Lung (tissue), 12 donors: ENCODE measurements around the gene ZBTB42. TPM values are rescaled to one million over a fixed set of nuclear protein-coding genes. Genes with fewer than 3 reads are reported as not detected.

ENCODE experiments used
- ATAC-seq: fragments of 200-7000 bp; cut with Tn5 transposase; one replicate; pipeline ENCODE4 v1.9.1; 2020; ENCODE audit warnings: moderate number of reproducible peaks; ENCODE audit not compliant: insufficient read depth, low FRiP score
- DNase-seq, 3 donors: peaks; one replicate each; pipeline ENCODE4 v3.0.0-alpha.2; 2013 to 2017
- H3K27ac ChIP-seq, 2 donors: one replicate each; pipeline ENCODE4 v1.5.1; 2013; ENCODE audit warnings: mild to moderate bottlenecking in 2 of 2, moderate library complexity in 2 of 2, control low read depth in 1 of 2, inconsistent platforms in 1 of 2, low read depth in 1 of 2, low read length in 1 of 2
- H3K27me3 ChIP-seq, 3 donors: one replicate each; pipeline ENCODE4 v1.5.1; 2013; ENCODE audit warnings: low read length in 2 of 3; ENCODE audit not compliant: control insufficient read depth in 3 of 3, insufficient read depth in 3 of 3
- H3K36me3 ChIP-seq, 4 donors: one replicate each; pipeline ENCODE4 v1.5.1; 2013; ENCODE audit warnings: low read length in 4 of 4, mild to moderate bottlenecking in 1 of 4, moderate library complexity in 1 of 4; ENCODE audit not compliant: control insufficient read depth in 4 of 4, insufficient read depth in 4 of 4
- H3K4me1 ChIP-seq, 5 donors: one replicate each; pipeline ENCODE4 v1.5.1; 2013; ENCODE audit warnings: low read length in 5 of 5, mild to moderate bottlenecking in 2 of 5, moderate library complexity in 1 of 5; ENCODE audit not compliant: control insufficient read depth in 5 of 5, insufficient read depth in 5 of 5
- H3K4me3 ChIP-seq: one replicate; pipeline ENCODE4 v1.5.1; 2013; ENCODE audit warnings: mild to moderate bottlenecking, control low read depth, moderate library complexity
- H3K9ac ChIP-seq, 2 donors: one replicate each; pipeline ENCODE4 v1.5.1; 2013; ENCODE audit warnings: low read length in 2 of 2, control low read depth in 1 of 2; ENCODE audit not compliant: insufficient read depth in 1 of 2
- H3K9me3 ChIP-seq, 4 donors: one replicate each; pipeline ENCODE4 v1.5.1; 2013; ENCODE audit warnings: low read length in 3 of 4, mild to moderate bottlenecking in 1 of 4, moderate library complexity in 1 of 4; ENCODE audit not compliant: control insufficient read depth in 4 of 4, insufficient read depth in 3 of 4
- WGBS, 2 donors: extraction: QIAGEN DNeasy Blood & Tissue Kit; methylation state at CpG; one replicate each; pipeline ENCODE4 v1.1.7; 2013; 5-methylcytosine and 5-hydroxymethylcytosine counted together
- polyA plus RNA-seq, 2 donors: library from polyadenylated mRNA; stranded (reverse); fragments of 200-250 nt; gene quantifications; one replicate each; pipeline ENCODE4 v1.2.1, GENCODE V29; 2013
- total RNA-seq, 2 donors: library from RNA; depleted of rRNA in 1 of 2; stranded (reverse); fragments of >200 nt in 1 of 2; gene quantifications; one replicate each; pipeline ENCODE4 v1.2.1, GENCODE V29; 2014 to 2021
- TF ChIP-seq, protein P1 (sequence below): IDR thresholded peaks from 2 replicates; pipeline ENCODE4 v1.5.1; 2012; ENCODE audit warnings: mild to moderate bottlenecking; ENCODE audit errors: control extremely low read depth, extremely low read depth
- donor health status: control.
- donor health status: control.
- donor health status: Bipolar disorder and iron deficiency.
- donor health status: healthy.
- donor health status: DM: yes; HTN: yes; CAD: no.

The ZBTB42 gene
- total and polyA plus RNA-seq, 4 donors: 10.2 to 18.6 (median 11.7) TPM

DNA sequence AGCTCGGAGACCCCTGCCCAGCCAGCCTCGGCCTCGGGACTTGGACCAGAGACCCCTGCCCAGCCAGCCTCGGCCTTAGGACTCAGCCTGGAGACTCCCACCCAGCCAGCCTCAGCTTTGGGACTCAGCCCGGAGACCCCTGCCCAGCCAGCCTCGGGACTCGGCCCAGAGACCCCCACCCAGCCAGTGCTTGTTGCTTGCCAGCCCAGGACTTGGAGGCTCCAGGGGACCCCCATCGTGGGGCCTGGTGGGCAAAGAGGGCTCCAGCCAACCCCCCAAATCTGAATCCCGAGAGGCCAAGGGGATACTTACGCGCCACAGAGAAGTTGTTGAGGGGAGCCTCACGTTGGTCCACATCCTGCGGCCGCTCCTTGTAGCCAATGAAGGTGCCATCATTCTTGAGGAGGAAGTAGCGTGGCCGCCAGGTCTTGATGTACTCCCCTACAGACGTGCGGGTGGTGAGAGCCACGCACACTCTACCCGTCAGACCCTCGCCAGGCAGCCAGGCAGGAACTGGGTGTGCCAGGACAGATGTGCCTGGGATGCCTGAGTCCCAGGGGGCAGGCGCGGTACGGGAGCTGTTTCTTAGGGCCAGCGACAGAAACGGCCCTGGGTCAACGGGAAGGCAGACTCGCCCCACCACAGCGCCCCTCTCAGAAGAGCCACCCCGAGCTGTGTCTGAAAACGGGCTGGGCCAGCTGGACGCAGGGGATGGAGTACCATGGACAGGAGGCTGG, 21.0 kb upstream of the ZBTB42 start:
- WGBS, 2 donors: 94% methylated on average over 32 of the region's 32 CpGs
- Histone ChIP-seq H3K9ac (no peak overlapping the region), H3K9me3 (no peaks in the 10 kb centered on the region), H3K27ac (no peak overlapping the region), H3K27me3 (no peaks in the 10 kb centered on the region), H3K4me1 (peaks cover 0 to 24% (median 3%) of the 10 kb centered on the region in 5 donors), H3K4me3 (no peak overlapping the region), H3K36me3 (peaks cover 0 to 68% (median 9%) of the 10 kb centered on the region in 4 donors)
- ATAC-seq (no peak), DNase-seq (no peak)
- TF ChIP-seq, protein P1, sequence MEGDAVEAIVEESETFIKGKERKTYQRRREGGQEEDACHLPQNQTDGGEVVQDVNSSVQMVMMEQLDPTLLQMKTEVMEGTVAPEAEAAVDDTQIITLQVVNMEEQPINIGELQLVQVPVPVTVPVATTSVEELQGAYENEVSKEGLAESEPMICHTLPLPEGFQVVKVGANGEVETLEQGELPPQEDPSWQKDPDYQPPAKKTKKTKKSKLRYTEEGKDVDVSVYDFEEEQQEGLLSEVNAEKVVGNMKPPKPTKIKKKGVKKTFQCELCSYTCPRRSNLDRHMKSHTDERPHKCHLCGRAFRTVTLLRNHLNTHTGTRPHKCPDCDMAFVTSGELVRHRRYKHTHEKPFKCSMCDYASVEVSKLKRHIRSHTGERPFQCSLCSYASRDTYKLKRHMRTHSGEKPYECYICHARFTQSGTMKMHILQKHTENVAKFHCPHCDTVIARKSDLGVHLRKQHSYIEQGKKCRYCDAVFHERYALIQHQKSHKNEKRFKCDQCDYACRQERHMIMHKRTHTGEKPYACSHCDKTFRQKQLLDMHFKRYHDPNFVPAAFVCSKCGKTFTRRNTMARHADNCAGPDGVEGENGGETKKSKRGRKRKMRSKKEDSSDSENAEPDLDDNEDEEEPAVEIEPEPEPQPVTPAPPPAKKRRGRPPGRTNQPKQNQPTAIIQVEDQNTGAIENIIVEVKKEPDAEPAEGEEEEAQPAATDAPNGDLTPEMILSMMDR: no peak

DNA sequence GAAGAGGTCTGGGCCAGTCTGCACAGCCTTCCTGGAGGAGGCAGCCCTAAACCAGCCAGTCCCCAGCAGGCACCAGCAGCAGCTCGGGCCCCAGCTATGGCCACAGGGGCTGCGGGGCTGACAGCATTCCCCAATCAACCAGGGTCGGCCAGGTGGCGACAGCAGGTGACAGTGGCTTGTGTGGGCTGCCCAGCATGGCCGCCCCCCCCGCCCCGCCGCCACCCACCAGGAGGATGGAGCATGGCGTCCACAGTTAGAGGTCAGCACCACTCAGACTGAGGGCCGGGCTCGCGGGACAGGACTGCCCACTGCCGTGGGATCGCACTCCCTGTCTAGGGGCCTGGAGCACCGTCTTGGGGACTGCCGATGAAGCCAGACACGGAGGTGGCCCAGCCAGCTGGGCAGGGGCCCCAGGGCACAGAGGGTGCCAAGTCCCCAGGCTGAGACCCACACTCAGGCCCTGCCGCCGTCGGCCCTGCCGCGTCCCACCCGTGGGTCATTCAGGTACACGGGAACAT, 20.3 kb upstream of the ZBTB42 start:
- Histone ChIP-seq H3K27me3 (no peaks in the 10 kb centered on the region), H3K4me1 (peaks cover 0 to 27% (median 6%) of the 10 kb centered on the region in 5 donors), H3K36me3 (peaks cover 0 to 61% (median 7%) of the 10 kb centered on the region in 4 donors), H3K9ac (no peak overlapping the region), H3K9me3 (no peaks in the 10 kb centered on the region), H3K4me3 (no peak overlapping the region), H3K27ac (no peak overlapping the region)
- 93 to 94% methylated on average over 19 to 24 of the region's 24 CpGs for WGBS, 2 donors
- ATAC-seq (no peak), DNase-seq (no peak)
- TF ChIP-seq, protein P1: no peak

DNA sequence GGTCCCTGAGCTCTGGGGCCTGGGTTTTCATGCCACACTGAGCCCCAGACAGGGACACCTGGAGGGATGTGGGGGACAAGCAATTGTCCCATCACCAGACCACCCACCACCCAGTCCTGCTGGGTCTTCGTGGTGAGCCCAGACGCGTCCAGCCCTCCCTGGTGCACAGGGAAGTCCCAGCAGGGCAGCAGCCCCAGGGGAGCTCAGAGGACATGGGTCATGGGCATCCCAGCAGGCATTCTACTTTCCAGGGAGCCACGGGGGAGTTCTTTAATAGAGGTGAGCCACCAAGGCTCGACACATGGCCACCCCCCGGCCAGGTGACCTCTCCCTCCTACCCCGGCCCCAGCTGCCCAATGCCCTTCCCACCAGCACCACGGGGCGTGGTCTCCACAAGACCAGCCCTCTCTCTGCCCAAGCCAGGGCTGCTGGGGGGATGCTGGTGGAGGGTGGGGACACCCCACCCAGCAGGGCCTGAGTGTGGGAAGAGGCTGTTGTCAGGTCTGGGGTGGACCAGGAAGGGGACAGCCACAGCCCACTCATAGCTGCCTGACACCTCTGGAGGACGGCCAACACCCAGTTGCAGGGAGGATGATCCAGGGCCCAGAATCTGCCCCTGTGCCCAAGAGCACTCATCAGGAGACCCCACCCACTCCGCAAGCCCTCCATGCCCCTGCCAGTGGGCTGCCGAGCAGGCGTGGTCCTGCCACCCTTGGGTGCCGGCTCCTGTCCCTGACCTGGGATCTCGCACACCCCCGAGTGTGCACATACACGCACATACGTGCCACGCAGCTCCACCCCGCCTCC, 19.4 kb upstream of the ZBTB42 start:
- Histone ChIP-seq H3K9ac (no peak overlapping the region), H3K36me3 (peaks cover 0 to 59% (median 5%) of the 10 kb centered on the region in 4 donors), H3K4me1 (peaks cover 0 to 27% (median 12%) of the 10 kb centered on the region in 5 donors), H3K27ac (no peak overlapping the region), H3K9me3 (no peaks in the 10 kb centered on the region), H3K27me3 (no peaks in the 10 kb centered on the region), H3K4me3 (no peak overlapping the region)
- WGBS, 2 donors: 89 to 92% methylated on average over 20 of the region's 20 CpGs
- ATAC-seq (no peak), DNase-seq (no peak)
- TF ChIP-seq, protein P1: no peak
